HepG2 (cell line): ENCODE results near the gene DEFB129. TPM values are rescaled to one million over a fixed set of nuclear protein-coding genes. Genes with fewer than 3 reads are reported as not detected.

Source experiments
- CEBPZ ChIP-seq: IDR thresholded peaks from 2 replicates; pipeline ENCODE4 v1.6.1; 2012; ENCODE audit warnings: low read length, improper control_type of control experiment
- CHD4 ChIP-seq: fragments of 200-600 bp; sonication (generic); IDR thresholded peaks from 2 replicates; pipeline ENCODE4 v1.7.0; 2017; ENCODE audit warnings: mild to moderate bottlenecking, low read length, borderline replicate concordance
- CSRNP1 ChIP-seq: sonication (generic); formaldehyde crosslinking; IDR thresholded peaks from 2 replicates; pipeline ENCODE4 v1.8.1; 2023; ENCODE audit warnings: mild to moderate bottlenecking, missing genetic modification reagents
- ISX ChIP-seq: sonication (generic); formaldehyde crosslinking; conservative IDR thresholded peaks from 2 replicates; pipeline ENCODE4 v1.5.0; 2020; ENCODE audit warnings: missing genetic modification reagents
- KAT8 ChIP-seq: IDR thresholded peaks from 2 replicates; pipeline ENCODE4 v1.6.1; 2016; ENCODE audit warnings: missing genetic modification reagents, missing compliant biosample characterization
- MEIS2 ChIP-seq: sonication (generic); formaldehyde crosslinking; IDR thresholded peaks from 2 replicates; pipeline ENCODE4 v1.9.0; 2021; ENCODE audit warnings: mild to moderate bottlenecking, missing genetic modification reagents
- MLX ChIP-seq: IDR thresholded peaks from 2 replicates; pipeline ENCODE4 v1.6.1; 2016
- NCOA2 ChIP-seq: sonication (generic); formaldehyde crosslinking; IDR thresholded peaks from 2 replicates; pipeline ENCODE4 v1.8.0; 2022; ENCODE audit warnings: inconsistent platforms
- NR3C1 ChIP-seq: sonication (generic); formaldehyde crosslinking; IDR thresholded peaks from 2 replicates; pipeline ENCODE4 v1.4.0; 2020; ENCODE audit warnings: missing genetic modification reagents
- SRSF9 ChIP-seq: fragments of 200-400 bp; formaldehyde crosslinking; IDR thresholded peaks from 2 replicates; pipeline ENCODE4 v1.6.1; 2018; ENCODE audit warnings: borderline replicate concordance, mild to moderate bottlenecking, low read depth, low read length; ENCODE audit not compliant: insufficient read depth, poor library complexity, severe bottlenecking
- TCF7 ChIP-seq: sonication (generic); IDR thresholded peaks from 2 replicates; pipeline ENCODE4 v1.6.1; 2016; ENCODE audit warnings: antibody characterized with exemption, low read depth
- TCF7L2 ChIP-seq: IDR thresholded peaks from 2 replicates; pipeline ENCODE4 v1.6.1; 2011; ENCODE audit warnings: mild to moderate bottlenecking, low read depth, low read length, moderate library complexity
- YEATS4 ChIP-seq: sonication (generic); formaldehyde crosslinking; IDR thresholded peaks from 2 replicates; pipeline ENCODE4 v1.4.0; 2020; ENCODE audit warnings: missing genetic modification reagents, borderline replicate concordance
- ZBED4 ChIP-seq: sonication (generic); formaldehyde crosslinking; IDR thresholded peaks from 2 replicates; pipeline ENCODE4 v1.4.0; 2020; ENCODE audit warnings: missing genetic modification reagents, borderline replicate concordance
- ZBTB46 ChIP-seq: sonication (generic); formaldehyde crosslinking; IDR thresholded peaks from 2 replicates; pipeline ENCODE4 v1.4.0; 2020; ENCODE audit warnings: mild to moderate bottlenecking, missing genetic modification reagents, borderline replicate concordance
- ZNF432 ChIP-seq: sonication (generic); formaldehyde crosslinking; IDR thresholded peaks from 2 replicates; pipeline ENCODE4 v1.5.0; 2020; ENCODE audit warnings: missing genetic modification reagents, mild to moderate bottlenecking, borderline replicate concordance
- polyA plus RNA-seq, 8 experiments: library from polyadenylated mRNA; depleted of rRNA in 3 of 8; stranded (reverse) in 7 of 8; unstranded in 1 of 8; fragments of >200 nt; fragmentation: Illumina TruSeq in 4 of 8; extraction: Trizol in 4 of 8; gene quantifications; 2 replicates each; pipeline versions ENCODE4 v1.2.1 to v1.2.3, GENCODE V29; 2011 to 2016; ENCODE audit warnings: low read depth in 4 of 8, missing spikeins in 1 of 8, mixed read lengths in 1 of 8; ENCODE audit not compliant: insufficient read depth in 1 of 8
- total RNA-seq, 5 experiments: library from RNA; depleted of rRNA; stranded (reverse); fragments of >200 nt; fragmentation: Illumina TruSeq; extraction: Trizol; gene quantifications; 2 replicates each; pipeline ENCODE4 v1.2.3, GENCODE V29; 2016; ENCODE audit warnings: low read depth in 1 of 5

Gene DEFB129
- total and polyA plus RNA-seq, 2 of the 13 experiments (the other 11 are each of a cell fraction or from before 2014, with no cell fraction given) = not detected

GRCh38 chr20:266596-267562 is 39.8 kb downstream of the DEFB129 start (continued):
- no peak for TF ChIP-seq ZNF432
- TF ChIP-seq SRSF9 = no peak
- TF ChIP-seq TCF7 = no peak; the same call in 1 of the 2 replicates
- TF ChIP-seq CHD4 = no peak
- 0 out of 2 replicates have a peak, but pooled peaks have one; percentile 27 for TF ChIP-seq ZBTB46
- peak; percentile 81 for TF ChIP-seq YEATS4 (CRISPR knock-in tag)
- no peak for TF ChIP-seq CEBPZ
- TF ChIP-seq ISX = peak; percentile 62
- peak; percentile 93; the same call in 1 of the 2 replicates for TF ChIP-seq MEIS2 (CRISPR knock-in tag)
- peak; percentile 43 for TF ChIP-seq MLX (CRISPR knock-in tag)
- 0 out of 2 replicates have a peak, but pooled peaks have one; percentile 70 for TF ChIP-seq NR3C1 (CRISPR knock-in tag)
- no peak for TF ChIP-seq TCF7L2
- TF ChIP-seq CSRNP1 (CRISPR knock-in tag) = peak; percentile 98
- TF ChIP-seq KAT8 = peak; percentile 94
- 0 out of 2 replicates have a peak, but pooled peaks have one; percentile 22 for TF ChIP-seq ZBED4 (CRISPR knock-in tag)
- peak; percentile 76 for TF ChIP-seq NCOA2 (CRISPR knock-in tag)
